HG02885 (cell line): ENCODE data around the gene CD6.

Experiments
- ATAC-seq: cut with Tn5 transposase; IDR thresholded peaks from one replicate; pipeline ENCODE4 v1.9.1; 2021; ENCODE audit warnings: mild to moderate bottlenecking; ENCODE audit not compliant: unreplicated experiment, poor library complexity

CD6 gene

DNA sequence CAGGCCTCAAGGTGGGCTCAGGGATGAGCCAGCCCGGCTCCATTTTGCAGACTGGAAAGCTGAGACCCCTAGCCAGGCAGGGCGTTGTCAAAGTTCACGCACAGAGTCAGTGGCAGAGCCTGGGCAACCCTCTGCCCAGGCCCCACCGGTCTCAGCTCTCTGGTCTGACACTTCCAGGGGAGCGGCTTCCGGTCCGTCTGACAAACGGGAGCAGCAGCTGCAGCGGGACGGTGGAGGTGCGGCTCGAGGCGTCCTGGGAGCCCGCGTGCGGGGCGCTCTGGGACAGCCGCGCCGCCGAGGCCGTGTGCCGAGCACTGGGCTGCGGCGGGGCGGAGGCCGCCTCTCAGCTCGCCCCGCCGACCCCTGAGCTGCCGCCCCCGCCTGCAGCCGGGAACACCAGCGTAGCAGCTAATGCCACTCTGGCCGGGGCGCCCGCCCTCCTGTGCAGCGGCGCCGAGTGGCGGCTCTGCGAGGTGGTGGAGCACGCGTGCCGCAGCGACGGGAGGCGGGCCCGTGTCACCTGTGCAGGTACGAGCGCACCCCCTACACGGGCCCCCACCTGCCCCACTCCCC is 36.0 kb downstream of the CD6 start:
- no peak for ATAC-seq

DNA sequence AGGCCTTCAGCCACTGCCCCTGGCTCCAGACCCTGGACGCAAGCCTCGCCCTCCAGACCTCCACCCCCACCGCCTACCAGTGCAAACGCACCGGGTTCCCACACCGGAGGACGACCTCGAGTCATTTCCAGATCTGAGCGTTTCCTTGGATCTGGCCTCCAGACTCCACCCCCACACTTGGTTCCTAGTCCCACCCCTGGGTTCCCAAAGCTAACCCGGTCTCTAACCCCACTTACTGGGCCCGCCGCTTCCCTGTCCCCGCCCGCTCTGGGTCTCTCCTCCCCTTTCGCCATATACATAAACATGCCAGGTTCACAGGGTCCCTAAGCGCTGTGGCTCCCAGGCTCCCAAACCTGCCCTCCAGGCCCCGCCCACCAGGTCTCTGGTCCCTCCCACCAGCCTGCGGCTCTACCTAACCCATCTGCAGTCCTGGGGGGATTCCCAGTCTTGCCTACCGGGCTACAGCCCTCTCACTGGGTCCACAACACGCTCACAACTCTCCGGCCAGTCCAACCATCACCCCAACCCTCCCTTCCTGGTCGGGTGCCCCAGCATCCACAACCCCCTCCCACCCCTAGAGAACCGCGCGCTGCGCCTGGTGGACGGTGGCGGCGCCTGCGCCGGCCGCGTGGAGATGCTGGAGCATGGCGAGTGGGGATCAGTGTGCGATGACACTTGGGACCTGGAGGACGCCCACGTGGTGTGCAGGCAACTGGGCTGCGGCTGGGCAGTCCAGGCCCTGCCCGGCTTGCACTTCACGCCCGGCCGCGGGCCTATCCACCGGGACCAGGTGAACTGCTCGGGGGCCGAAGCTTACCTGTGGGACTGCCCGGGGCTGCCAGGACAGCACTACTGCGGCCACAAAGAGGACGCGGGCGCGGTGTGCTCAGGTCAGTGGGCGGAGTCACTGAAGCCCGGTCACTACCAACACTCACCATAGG is 36.7 kb downstream of the CD6 start:
- ATAC-seq: no peak

DNA sequence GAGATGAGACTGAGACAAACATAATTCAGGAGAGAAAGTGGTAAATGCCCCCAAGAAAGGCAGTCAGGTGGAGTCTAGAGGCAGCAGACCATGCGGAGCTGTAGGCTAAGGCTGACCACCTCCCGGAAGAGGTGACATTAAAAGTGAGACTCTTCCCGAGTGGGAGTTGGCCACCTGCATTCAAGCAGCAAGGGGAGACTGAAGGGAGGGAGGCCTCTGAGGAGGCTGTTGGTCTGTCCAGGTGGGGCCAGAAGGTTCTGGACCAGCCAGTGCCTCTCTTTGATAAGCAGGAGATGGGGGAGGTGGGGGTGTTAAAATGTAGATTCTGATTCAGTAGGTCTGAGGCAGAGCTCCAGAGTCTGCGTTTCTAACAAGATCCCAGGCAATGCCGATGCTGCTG is 37.5 kb downstream of the CD6 start:
- ATAC-seq: no peak

DNA sequence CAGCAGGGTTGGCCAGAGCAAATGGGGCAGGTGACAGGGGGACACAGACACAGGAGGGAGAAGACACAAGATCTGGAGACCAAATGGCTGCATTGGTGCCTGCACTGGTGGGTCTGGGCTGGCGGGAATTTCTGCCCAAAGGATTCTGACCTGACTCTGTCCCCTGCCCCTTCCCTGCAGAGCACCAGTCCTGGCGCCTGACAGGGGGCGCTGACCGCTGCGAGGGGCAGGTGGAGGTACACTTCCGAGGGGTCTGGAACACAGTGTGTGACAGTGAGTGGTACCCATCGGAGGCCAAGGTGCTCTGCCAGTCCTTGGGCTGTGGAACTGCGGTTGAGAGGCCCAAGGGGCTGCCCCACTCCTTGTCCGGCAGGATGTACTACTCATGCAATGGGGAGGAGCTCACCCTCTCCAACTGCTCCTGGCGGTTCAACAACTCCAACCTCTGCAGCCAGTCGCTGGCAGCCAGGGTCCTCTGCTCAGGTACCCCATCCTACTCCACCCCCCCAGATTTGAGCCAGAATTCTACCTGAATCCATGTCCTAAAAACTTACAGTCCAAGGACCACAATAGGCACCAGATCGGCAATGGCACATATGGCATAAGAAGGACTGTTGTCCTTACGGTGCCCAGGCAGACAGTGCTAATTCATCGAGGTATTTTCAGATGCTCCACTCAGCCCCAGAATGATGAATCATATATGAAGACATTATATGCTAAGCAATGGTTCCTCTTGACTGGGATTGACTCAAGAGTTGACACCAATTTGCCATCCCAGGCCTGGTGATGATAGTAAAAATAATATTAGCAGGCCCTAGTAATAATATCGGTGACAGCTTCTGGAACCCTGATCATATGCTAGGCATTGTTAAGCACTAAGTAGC is 38.2 kb downstream of the CD6 start:
- no peak for ATAC-seq

DNA sequence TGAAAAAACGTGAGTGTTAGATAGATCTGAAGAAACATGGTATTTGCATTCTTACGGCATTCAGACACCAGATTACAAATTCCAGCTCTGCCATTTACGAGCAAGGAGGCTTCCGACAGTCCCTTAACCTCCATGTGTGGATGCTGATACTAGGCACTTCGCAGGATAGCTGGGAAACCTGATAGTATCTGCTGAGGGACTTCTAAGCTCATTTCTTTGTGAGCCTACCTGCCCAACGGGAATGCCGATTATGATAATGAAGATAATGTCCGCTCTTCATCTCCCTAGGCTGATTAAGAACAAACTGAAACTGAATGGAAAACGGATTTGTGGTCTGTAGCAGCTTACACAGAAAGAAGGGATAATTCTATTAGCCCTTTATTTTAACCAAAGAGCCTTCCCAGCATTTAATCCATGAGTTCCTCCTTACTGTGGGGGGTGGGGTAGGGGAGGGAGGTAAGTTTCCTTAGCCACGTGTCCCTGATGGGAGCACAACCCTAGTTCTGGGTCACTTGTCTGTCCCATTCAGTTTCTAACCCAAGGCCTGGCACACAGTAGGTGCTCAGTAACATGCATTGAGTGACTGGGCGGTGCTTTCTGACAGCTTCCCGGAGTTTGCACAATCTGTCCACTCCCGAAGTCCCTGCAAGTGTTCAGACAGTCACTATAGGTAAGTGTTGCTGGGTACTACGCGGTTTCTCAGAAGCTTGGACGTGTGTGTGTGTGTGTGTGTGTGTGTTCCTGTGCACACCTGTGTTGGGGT is 39.2 kb downstream of the CD6 start:
- no peak for ATAC-seq

DNA sequence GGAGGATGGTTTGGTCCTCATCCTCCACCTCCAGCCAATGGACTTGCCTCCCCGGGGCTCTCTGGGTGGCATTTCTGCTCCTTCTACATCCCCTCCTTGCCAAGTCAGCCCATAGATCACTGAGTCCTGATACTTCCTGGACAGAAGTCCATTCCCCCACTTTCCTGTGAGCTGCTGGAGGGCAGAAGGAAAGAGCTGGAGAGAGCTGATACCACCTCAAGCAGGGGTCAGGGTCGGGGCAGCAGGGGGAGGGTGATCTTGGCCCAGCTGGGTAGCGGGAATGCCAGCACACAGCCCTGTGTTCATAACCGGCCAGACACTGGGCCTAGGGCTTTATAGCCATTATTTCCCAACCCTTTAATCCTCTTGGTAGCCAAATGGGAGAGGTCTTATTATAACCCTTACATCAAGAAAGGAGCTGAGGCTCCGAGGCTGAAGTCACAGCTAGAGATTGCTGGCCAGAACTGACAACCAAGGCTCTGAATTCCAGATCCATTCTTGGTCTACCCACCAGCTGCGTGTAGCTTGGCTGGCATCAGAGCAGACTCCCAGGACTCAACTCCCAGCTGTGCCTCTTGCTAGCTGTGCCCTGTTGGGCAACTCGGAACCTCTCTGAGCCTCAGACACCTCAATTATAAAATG is 39.9 kb downstream of the CD6 start:
- no peak for ATAC-seq

DNA sequence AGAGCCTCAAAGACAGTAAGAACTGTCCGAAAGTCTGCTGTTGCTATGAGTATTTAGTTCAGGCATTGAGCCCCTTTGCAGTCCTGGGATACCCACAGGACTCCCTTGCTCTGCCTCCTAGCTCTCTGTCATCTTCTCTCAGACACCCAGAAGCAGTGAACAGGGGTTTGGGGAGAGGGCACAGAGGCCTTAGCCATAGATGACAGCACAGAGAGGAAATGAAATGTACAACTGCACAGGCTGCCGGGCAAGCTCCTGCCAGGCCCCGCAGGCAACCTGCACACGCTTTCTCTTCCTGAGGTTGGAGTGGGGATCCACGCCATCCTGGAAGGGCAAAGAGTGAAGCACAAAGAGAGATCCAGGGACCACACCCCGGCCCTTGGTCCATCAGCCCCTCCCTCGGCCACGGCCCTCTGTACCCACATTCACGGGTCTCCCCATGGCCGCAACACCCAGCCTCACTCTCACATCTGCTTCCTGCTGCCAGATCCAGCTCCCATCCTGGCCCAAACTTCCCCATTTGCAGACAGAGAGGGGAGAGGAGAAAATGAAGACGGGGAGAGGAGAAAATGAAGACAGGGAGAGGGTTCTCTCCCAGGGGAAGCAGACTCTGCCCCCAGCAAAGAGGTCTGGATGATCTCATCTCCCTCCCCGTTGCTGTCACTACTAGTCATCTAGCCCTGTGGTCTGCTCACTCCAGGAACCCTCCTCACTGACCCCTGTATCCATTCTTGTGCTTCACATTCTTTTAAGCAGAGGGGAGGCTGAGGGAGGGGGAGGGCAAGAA is 40.7 kb downstream of the CD6 start:
- ATAC-seq: no peak

DNA sequence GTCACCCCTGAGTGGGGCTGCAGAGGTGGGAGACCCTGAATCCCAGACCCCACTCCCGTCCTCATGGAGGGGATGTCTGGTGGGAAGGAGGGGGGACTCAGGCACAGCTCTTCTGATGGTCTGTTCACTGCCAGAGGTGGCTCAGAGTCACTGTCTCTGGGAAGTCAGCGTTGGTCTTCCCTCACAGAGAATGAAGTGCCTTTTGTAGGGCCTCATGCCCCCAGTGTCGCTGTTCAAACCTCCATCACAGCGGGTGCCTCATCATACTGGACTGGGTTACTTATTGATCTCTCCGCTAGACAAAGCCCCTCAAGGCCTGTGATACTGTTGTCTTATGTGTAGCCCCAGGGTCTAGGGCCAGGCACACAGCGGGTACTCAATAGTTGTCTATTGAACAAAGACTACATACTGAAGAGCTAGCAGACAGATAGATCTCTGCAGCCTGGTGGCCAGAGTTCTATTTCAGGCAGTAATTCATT is 41.3 kb downstream of the CD6 start:
- ATAC-seq: no peak

DNA sequence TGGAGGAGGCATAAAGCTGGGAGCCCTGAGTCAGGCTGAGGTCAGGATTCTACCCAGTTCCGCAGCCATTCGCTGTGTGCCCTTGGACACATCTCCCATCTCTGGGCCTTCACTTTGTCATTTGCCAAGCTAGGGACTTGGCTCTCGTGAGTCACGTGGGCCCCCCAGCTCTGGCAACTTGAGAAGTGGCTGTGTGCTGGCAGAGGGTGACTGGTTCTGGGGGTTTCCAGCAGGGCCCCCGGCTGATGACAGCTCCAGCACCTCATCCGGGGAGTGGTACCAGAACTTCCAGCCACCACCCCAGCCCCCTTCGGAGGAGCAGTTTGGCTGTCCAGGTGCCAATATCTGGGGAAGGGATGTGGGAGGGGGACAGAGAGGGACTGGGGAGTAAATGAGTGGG is 46.6 kb downstream of the CD6 start:
- ATAC-seq: no peak

DNA sequence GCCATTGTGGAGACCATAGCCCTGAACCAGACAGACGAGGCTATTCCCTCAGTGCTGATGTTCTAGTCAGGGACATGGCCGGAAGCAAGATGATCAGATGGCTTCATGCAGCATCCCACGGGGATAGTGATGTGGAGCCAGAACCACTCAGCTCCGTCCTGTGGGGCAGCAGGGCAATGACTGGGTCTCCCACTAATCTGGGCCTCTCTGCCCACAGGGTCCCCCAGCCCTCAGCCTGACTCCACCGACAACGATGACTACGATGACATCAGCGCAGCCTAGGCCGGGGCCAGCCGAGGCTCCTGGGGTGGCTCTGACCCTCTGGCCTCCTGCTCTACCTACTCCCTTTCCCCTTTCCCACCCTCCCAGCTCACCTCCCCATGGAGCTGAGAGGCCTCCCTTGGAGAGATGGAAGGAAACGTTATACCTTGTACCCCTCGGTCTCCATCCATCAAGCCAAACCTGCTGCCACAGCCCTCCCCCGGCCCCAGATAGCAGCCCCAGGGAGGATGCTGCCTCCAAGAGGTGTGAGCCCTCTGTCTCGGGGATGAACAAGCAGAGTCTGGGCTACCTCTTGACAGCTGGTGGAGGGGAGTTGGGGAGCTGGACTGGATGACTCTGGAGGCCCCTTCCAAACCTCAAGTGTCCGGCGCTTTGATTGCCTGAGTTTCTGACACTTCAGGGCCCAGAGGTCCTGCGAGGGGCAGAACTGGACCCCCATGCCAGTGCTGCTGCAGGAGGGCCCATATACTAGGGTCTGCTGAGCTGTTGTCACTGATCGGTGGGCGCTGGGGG is 47.8 kb downstream of the CD6 start:
- no peak for ATAC-seq

DNA sequence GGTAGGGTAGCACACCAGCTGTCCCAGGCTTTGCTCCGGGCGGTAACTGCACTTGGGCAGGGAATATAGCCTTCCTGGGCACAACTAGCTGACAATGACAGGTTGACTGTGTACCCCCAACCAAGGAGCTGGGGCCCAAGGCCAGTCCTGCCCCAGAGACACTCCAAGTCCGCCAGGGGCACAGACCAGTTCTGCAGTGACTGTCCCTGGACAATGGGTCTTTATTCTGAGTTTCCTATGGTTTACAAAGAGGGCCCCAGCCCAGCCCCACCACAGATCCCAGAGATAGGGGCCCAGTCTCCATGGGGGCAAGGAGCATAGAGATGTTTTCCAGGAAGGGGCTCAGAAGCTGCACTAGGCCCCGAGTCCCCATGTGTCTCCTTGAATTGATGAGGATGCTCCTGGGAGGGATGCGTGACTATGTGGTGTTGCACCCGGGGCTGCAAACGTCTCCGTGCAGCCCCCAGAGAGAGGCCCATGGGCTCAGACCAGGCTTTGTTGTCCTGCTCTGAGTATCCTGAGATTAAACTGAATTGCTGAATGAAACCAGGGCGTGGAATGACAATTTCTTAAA is 48.4 kb downstream of the CD6 start:
- no peak for ATAC-seq

DNA sequence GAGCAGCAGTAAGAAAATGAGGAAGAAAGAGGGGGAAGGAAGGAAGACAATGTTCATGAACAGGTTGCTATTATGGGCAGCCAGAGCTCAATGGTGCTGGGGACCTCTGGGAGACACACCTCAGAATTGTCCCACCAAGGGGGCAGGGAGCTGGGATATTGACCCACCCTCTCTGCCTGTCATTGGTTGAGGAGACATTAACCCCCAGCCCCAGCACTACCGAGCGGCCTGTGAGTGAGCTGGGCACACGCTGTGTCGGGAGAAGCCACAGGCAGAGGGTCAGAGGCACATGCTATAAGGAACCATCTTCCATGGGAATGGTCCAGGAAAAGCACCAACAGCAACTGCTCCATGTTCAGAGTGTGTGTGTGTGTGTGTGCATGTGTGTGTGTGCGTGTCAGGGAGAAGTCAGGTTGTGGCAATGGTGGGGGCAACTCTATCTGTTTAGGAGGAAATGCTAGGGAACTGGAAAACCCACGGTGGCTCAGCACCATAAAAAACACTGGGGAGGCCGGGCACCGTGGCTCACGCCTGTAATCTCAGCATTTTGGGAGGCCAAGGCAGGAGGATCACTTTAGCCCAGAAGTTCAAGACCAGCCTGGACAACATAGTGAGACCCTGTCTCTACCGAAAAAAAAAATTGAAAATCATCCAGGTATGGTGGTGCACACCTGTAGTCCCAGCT is 49.2 kb downstream of the CD6 start:
- no peak for ATAC-seq

DNA sequence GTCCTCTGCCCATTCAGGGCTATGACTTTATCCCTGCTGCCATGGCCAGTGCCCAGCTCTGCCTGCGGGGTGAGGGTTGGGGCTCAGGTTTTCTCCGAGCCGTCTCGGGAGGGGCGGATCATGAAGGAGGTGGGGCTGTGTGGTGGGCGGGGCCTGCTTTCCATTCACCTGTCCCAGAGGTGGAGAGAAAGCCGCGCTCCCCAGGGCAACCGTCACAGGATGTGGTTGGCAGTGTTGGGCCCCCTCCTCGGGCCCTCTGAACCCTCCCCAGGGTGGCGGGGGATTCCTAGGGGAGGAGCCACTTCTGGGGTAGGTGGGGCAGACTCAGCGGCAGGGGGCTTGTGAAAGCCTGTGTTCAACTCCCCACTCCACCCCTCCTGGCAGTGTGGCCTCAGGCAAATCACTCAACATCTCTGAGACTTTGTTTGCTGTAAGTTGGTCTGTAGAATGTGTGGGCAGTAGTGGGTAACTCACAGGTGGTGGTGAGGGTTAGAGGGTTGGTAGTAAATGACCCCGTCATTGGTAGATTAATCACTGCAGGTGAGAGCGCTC is 50.3 kb downstream of the CD6 start:
- ATAC-seq: no peak

DNA sequence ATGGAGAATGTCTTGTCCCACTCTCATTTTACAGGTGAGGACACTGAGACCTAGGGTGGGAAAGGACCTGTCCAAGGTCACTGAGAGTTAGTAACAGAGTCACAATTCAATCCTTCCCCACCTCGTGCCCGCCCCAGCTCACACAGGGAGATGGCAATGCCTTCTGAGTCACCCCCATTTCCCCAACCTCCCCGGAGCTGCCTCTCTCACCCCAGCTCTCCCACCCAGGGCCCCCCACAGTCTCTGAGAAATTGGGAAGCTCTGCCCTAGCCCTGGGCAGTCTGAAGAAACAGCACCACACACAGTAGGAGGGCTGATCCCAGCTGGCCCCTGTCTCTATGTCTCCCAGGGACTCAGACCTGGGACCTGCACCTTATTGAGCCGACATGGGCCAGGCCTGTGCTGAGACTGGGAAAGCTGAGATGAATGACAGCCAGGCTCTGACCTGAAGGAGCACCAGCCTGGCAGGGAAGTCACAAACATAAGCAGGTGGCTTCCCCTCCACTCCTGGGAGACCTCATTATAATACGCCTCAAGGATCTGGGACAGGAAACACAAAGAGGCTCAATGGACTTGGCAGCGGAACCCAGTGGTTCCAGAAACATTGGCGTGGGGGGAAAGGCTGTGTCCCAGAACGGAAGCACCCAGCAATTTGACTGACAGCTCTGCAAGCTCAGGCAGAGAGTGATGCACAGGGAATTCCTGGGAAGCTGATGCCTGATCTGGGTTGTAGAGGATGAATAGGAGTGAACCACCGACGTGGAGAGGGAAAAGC is 51.0 kb downstream of the CD6 start:
- no peak for ATAC-seq

DNA sequence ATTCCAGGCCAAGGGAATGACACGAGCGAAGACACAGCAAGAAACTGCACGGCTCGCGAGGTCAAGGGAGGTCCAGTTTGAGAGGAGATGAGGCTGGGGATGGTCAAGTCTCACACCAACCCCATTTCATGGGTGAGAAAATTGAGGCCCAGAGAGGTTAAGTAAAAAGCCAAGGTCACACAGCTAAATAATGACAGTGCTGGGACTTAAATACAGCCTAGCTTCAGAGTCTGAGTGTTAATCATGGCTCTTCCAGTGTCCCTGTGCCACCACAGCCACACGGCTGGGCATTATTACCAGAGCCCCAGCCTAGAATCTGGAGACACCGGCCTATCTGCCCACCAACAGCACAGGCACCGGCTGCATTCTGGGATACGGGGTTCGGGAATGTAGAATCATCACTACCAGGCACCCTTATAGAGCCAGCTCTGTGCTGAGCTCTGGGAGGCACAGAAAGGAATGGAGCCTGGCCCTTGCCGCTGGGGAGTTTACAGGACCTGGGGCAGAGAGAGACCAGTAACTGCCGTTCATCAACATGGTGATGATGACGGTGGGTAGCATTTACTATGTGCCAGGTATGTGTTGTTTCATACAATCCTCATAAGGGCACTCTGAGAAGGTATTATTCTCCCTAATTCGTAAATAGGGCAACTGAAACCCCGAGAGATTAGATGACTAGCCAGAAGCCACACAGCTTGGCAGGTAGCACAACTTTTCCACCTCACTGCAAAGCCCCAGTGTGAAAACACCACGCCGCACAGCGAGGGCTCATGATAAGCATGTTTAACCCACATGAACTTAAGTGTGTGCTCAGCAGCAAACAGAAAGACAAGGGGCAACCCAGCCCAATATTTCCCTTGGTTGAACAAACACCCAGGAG is 51.8 kb downstream of the CD6 start:
- no peak for ATAC-seq
